Smooth muscle cell (in vitro differentiated cells): ENCODE results near the gene MTURN. TPM values are rescaled to one million over a fixed set of nuclear protein-coding genes. Genes with fewer than 3 reads are reported as not detected.

Experiments used
- DNase-seq: peaks from one replicate; lab custom pipeline; 2025; ENCODE audit not compliant: unreplicated experiment; lab: John Stamatoyannopoulos, UW
- H2AFZ ChIP-seq: fragments of 200-600 bp; sonication (generic); 2 replicates; pipeline ENCODE4 v1.6.0; 2016; ENCODE audit warnings: antibody characterized with exemption, low read depth, mild to moderate bottlenecking
- H3F3A ChIP-seq: fragments of 200-600 bp; sonication (generic); 2 replicates; pipeline ENCODE4 v1.6.0; 2017; ENCODE audit warnings: antibody characterized with exemption, low read depth
- H3K27ac ChIP-seq: fragments of 200-600 bp; sonication (generic); 2 replicates; pipeline ENCODE4 v1.5.1; 2016; ENCODE audit warnings: low read depth, mild to moderate bottlenecking
- H3K27me3 ChIP-seq: fragments of 200-600 bp; sonication (generic); 2 replicates; pipeline ENCODE4 v1.6.1; 2016; ENCODE audit warnings: low read depth, mild to moderate bottlenecking
- H3K36me3 ChIP-seq: fragments of 200-600 bp; sonication (generic); 2 replicates; pipeline ENCODE4 v1.5.1; 2016; ENCODE audit warnings: low read depth
- H3K4me1 ChIP-seq: fragments of 200-600 bp; sonication (generic); 2 replicates; pipeline ENCODE4 v1.5.1; 2016; ENCODE audit warnings: low read depth
- H3K4me2 ChIP-seq: fragments of 200-600 bp; sonication (generic); 2 replicates; pipeline ENCODE4 v1.6.0; 2016; ENCODE audit warnings: mild to moderate bottlenecking
- H3K4me3 ChIP-seq: fragments of 200-600 bp; sonication (generic); 2 replicates; pipeline ENCODE4 v1.5.1; 2016; ENCODE audit warnings: mild to moderate bottlenecking
- H3K79me2 ChIP-seq: fragments of 200-600 bp; sonication (generic); 2 replicates; pipeline ENCODE4 v1.6.0; 2016; ENCODE audit warnings: low read depth, mild to moderate bottlenecking
- H3K9ac ChIP-seq: fragments of 200-600 bp; sonication (generic); 2 replicates; pipeline ENCODE4 v1.6.0; 2016; ENCODE audit warnings: low read depth
- H3K9me3 ChIP-seq: fragments of 200-600 bp; sonication (generic); replicated peaks from 2 replicates; pipeline ENCODE4 v1.5.1; 2016; ENCODE audit warnings: low read depth
- H4K20me1 ChIP-seq: fragments of 200-600 bp; sonication (generic); 2 replicates; pipeline ENCODE4 v1.6.0; 2016; ENCODE audit warnings: low read depth
- CTCF ChIP-seq: fragments of 200-600 bp; sonication (generic); IDR thresholded peaks from 2 replicates; pipeline ENCODE4 v1.5.1; 2017; ENCODE audit warnings: borderline replicate concordance, mild to moderate bottlenecking, antibody characterized with exemption; ENCODE audit not compliant: insufficient read depth, poor library complexity, severe bottlenecking
- WGBS: methylation state at CpG from one replicate; pipeline ENCODE4 v1.1.7; 2016; ENCODE audit warnings: low lambda C conversion rate; 5-methylcytosine and 5-hydroxymethylcytosine counted together
- polyA plus RNA-seq: library from polyadenylated mRNA; unstranded; fragments of >200 nt; fragmentation: Nextera tagmentation; extraction: Ambion mirVana; gene quantifications from 2 replicates; pipeline ENCODE4 v1.2.1, GENCODE V29; 2016
- total RNA-seq: library from RNA; depleted of rRNA; stranded (reverse); fragments of >200 nt; gene quantifications from 2 replicates; pipeline ENCODE4 v1.2.3, GENCODE V29; 2014

MTURN gene
- total and polyA plus RNA-seq, 2 experiments from 2014 or later, result 3.1 to 3.9 TPM

- Histone ChIP-seq H3K4me2 (no peak overlapping the region), H3K27me3 (no peaks in the 10 kb centered on the region), H3K79me2 (no peaks in the 10 kb centered on the region), H3K9me3 (no peaks in the 10 kb centered on the region), H3F3A (peaks cover 9% of the 10 kb centered on the region), H3K4me1 (no peaks in the 10 kb centered on the region), H4K20me1 (no peaks in the 10 kb centered on the region), H3K27ac (no peak overlapping the region), H3K36me3 (no peaks in the 10 kb centered on the region), H2AFZ (no peak overlapping the region), H3K4me3 (no peak overlapping the region), H3K9ac (no peak overlapping the region)
- no peak for DNase-seq
- no peak for TF ChIP-seq CTCF
- 34% methylated on average over 3 of the region's 3 CpGs for WGBS
Measured at GRCh38 chr7:30114536-30115238, 20.1 kb upstream of the MTURN start.

- no peak for DNase-seq
- H3K27me3 ChIP-seq, result no peaks in the 10 kb centered on the region
- no peak overlapping the region for H3K9ac ChIP-seq
- WGBS, result 83% methylated on average over 34 of the region's 34 CpGs
- H3K36me3 ChIP-seq, result no peaks in the 10 kb centered on the region
- no peaks in the 10 kb centered on the region for H4K20me1 ChIP-seq
- H3K4me2 ChIP-seq, result no peak overlapping the region
- H3K4me3 ChIP-seq, result no peak overlapping the region
- no peak for TF ChIP-seq CTCF
- no peak overlapping the region for H2AFZ ChIP-seq
- H3K4me1 ChIP-seq, result no peaks in the 10 kb centered on the region
- no peaks in the 10 kb centered on the region for H3K79me2 ChIP-seq
- H3F3A ChIP-seq, result peaks cover 9% of the 10 kb centered on the region
- no peaks in the 10 kb centered on the region for H3K9me3 ChIP-seq
- H3K27ac ChIP-seq, result no peak overlapping the region
Measured at GRCh38 chr7:30115709-30116297, 19.0 kb upstream of the MTURN start.

GRCh38 chr7:30116771-30117170 lies 18.0 kb upstream of the MTURN start:
- 74% methylated on average over 6 of the region's 6 CpGs for WGBS
- Histone ChIP-seq H3K27ac (no peak overlapping the region), H3K9ac (no peak overlapping the region), H3K4me2 (no peak overlapping the region), H3K79me2 (no peaks in the 10 kb centered on the region), H3K4me3 (no peak overlapping the region), H3F3A (peaks cover 9% of the 10 kb centered on the region), H4K20me1 (no peaks in the 10 kb centered on the region), H3K27me3 (no peaks in the 10 kb centered on the region), H2AFZ (no peak overlapping the region), H3K4me1 (no peaks in the 10 kb centered on the region), H3K9me3 (no peaks in the 10 kb centered on the region), H3K36me3 (no peaks in the 10 kb centered on the region)
- no peak for TF ChIP-seq CTCF
- no peak for DNase-seq

GRCh38 chr7:30117896-30118295 lies 16.9 kb upstream of the MTURN start:
- Histone ChIP-seq H3K4me3 (no peak overlapping the region), H3K27me3 (no peaks in the 10 kb centered on the region), H3K9ac (no peak overlapping the region), H3K27ac (no peak overlapping the region), H3K4me2 (no peak overlapping the region), H3F3A (peaks cover 9% of the 10 kb centered on the region), H3K4me1 (no peaks in the 10 kb centered on the region), H4K20me1 (no peaks in the 10 kb centered on the region), H3K9me3 (no peaks in the 10 kb centered on the region), H3K79me2 (no peaks in the 10 kb centered on the region), H3K36me3 (no peaks in the 10 kb centered on the region), H2AFZ (no peak overlapping the region)
- WGBS, result 98% methylated on average over 4 of the region's 4 CpGs
- TF ChIP-seq CTCF, result no peak
- no peak for DNase-seq
